GF-D8 (cell line): Measurements from ENCODE around the gene SQSTM1.
"Not testable (repeated sequence)": the region's sequence is repeated elsewhere in the genome, so short reads cannot be mapped to it uniquely, and the experiment has no call there.

Experiments
- DNase-seq: peaks from one replicate; lab custom pipeline; 2025; lab: John Stamatoyannopoulos, UW

The SQSTM1 gene

DNA sequence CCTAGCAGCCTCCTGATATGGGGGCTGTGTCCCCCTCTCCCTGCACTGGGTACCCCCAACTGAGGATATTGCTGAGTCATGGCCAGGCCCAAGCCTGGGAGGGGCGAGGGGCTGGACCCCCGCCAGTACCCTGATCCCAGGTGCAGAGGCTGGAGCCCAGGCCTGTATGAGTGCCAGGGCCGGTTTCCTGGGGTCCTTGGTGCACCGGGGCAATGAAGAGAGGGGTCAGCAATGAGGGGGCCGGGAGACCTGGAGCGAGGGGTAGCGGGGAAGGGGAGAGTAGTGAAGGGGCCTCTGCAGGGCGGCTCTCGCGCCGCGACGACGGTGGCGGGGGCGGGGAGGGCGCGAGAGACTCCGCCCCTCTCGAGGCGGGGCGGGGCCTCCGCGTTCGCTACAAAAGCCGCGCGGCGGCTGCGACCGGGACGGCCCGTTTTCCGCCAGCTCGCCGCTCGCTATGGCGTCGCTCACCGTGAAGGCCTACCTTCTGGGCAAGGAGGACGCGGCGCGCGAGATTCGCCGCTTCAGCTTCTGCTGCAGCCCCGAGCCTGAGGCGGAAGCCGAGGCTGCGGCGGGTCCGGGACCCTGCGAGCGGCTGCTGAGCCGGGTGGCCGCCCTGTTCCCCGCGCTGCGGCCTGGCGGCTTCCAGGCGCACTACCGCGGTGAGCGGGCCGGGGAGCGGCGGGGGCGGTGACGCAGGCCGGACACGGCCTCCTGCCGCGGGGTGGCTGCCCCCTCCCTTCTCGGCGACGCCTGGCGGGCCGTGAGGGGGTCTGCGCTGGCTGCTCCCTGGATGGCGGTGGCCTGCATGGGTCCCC is at the start of gene SQSTM1:
SQSTM1 (plus strand) TSS at position 423 of the 815 bp plus-strand sequence; CDS start at position 455, 32 bp downstream.
- peak; percentile 21 for DNase-seq

DNA sequence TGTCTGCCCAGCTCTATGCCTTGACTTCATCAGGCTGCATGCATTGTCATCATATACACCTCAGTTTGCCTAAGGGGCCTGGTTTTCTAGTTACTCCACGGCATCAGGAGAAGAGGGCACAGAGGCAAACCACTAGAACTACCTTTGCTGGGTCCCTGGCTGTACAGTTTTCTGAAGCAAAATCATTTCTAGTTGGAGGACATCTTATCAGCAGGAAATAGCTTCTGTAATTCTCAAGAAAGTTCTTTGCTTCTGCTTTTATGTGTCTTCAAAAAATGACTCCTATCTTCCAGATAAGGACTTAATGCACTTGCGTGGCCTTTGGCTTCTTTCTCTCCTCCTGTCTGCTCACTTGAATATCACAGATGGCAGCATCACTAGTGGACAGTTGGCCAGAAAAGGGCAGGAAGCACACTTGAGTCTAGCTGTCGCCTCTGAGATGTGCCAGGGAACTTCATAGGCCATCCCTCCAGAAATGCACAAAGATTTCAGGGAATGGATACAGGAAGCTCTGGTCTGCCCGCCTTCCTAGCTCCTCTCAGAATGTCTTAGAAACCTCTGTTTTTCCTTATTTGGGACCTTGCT is 49.3 kb upstream of the SQSTM1 start:
- DNase-seq = peak; percentile 58

DNA sequence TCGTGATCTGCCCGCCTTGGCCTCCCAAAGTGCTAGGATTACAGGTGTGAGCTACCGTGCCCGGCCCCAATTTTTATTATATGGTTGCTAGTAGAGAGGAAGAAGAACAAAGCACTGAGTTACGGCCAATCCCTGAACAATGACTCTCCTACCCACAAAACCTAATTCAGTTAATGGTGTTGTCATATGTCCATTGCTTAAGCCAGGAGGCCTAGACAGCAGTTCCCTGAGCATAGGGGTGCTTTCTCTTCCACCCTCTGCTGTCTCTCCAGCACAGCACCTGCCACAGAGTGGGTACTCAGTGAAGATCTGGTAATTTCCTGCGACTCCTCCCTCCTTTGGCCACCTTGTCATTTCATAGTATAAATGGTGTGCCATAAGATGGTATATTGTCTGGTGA is 48.4 kb upstream of the SQSTM1 start:
- DNase-seq = peak; percentile 84

DNA sequence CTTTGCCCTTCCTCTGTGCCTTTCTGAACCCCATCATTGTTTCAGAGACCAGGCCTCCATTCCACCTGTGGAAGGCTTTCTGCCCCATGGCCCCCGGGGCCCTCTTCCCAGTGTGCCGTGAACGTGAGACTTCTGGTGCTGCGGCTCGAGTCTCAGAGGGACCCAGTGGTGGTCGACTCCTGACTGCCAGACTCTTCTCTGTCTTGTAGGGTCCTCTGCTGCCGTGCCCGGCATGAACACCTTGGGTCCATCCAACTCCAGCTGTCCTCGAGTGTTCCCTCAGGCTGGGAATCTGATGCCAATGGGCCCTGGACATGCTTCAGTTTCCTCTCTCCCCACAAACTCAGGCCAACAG is 47.0 kb upstream of the SQSTM1 start:
- DNase-seq = no peak

DNA sequence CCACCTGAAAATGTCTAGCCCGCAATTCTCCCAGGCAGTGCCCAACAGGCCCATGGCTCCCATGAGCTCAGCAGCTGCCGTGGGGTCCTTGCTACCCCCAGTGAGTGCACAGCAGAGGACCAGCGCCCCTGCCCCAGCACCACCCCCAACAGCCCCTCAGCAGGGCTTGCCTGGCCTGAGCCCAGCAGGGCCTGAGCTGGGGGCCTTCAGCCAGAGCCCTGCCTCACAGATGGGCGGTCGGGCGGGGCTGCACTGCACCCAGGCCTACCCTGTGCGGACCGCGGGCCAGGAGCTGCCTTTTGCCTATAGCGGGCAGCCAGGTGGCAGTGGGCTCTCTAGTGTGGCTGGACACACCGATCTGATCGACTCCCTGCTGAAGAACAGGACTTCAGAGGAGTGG is 46.3 kb upstream of the SQSTM1 start:
- DNase-seq = no peak

DNA sequence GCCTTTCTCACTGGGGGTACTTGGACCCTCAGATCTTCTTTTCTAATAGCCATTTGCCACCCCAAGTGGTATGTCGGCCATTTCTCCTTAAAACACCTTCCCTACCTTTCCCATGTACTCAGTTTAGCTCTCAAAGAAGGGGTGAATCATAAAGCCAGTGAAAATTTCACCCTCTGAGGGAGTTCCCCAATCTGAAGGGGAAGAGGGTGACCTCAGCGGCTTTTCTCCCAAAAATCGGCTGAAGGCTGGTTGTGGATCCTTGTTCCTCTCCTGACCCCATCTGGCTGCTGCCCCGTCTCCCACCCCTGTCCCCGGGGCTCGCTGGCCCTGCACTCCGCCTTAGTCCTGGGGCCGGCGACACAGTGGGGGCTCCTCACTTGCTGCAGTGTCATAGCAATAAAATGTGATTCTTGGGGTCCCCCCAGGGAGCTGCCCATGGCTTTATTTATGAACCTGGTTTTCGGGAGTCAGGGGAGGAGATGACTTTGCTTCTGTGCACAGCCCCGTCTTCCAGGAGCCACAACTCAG is 44.2 kb upstream of the SQSTM1 start:
- DNase-seq = no peak

DNA sequence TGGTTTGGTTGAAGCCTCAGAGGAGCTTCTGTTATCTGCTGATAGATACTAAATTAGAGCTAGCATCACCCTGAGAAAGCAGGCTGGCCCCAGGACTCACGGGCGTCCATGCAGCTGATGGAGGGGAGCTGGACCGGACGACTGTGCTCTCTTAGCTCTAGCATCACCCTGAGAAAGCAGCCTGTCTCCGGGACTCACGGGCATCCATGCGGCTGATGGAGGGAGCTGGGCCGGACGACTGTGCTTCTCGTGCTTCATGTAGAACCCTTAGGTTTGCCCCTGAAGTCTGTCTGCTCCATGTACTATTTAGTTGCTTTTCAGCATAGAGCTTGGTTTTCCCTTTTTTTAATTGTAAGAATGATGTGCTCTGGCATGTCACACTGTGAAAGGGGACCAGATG is 43.2 kb upstream of the SQSTM1 start:
- DNase-seq = no peak

DNA sequence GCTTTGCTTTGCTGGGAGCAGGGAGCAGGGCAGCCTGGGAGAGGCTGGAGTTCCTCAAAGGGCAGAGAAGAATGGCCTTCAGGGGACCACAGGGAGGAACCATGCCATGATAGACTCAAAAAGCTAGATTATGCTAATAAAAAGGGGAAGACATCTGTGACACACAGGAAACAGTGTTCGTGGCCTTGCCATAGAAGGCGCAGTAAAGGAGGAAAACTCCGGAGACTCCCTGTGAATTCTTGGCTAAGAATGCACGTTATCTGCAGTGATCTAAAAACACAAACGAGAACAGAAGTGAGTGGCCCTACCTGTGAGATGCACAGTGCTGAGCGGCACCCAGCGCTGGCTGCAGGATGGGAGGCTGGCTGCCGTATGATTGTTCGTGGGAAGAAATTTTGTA is 42.8 kb upstream of the SQSTM1 start:
- DNase-seq = peak; percentile 58

DNA sequence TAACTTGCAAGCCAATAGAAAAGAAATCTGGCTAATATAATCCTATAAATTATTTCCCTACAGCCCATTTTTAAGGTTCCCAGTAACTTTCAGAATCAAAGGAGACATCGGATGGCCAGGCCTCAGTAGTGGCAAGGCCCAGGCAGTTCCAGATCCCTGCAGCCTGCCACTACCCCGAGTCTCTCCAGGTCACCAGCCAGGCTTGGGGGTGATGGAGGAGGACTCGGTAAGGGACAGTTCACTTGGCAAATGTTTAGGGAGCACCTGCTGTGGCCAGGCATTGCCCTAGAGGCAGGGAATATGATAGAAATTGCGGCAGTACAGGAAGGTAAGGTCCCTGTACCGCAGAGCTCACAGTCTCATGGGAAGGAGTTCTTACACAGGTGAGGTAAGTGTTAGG is 42.1 kb upstream of the SQSTM1 start:
- DNase-seq = no peak

DNA sequence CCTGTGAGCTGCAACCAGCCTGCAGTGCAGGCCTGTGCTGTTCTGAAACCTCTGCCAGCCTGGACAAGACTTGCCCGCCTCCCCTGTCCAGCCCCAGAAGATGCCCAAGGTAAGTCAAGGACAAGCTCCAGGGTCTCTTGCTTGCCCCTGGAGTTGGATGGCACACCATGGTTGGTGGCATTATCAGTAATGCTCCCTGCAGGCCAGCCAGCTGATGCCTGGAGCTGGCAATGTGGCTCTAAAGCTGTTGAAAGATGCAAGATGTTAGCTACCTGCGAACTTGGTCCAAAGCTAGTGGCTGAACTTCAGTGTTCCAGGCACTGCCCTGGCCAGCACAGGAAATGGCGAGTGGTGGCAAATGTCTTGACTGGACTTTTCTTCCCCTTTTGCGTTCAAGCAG is 40.9 kb upstream of the SQSTM1 start:
- no peak for DNase-seq

DNA sequence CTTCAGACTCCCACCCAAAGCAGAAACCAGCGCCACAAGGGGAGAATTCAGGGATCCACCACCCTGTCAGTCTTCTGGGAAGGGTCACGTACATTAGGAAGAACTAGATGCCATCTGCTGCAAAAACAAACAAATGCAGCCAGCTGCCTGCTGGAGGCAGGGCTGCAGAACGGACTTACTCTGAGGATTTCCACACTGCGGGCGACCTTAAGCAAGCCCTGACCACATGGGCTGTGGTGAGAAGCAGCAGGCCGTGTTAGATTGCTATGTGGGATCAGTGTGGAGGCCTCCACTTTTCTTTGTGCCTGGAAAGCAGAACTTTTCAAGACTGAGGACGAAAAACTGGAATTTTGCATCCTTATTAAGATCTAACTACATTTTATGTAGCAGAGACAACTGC is 40.3 kb upstream of the SQSTM1 start:
- DNase-seq = peak; percentile 90

DNA sequence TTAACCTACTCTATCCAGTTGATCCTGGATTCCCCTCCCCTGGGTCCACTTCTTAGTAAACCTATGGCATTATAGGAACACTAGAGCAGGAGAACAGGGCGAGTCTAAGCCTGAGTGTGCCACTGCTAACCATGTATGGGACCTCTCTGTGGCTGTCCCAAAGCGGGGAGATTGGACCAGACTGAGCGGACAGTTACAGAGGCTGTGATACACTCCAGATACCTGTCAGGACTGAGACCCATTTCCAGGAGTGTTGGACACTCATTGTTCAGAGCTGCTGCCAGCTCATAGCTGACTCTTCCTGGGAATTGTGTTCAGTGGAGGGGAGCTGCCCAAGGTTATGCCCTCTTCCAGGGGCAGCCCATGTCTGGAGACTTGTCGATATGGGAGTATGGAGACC is 38.9 kb upstream of the SQSTM1 start:
- DNase-seq = no peak

DNA sequence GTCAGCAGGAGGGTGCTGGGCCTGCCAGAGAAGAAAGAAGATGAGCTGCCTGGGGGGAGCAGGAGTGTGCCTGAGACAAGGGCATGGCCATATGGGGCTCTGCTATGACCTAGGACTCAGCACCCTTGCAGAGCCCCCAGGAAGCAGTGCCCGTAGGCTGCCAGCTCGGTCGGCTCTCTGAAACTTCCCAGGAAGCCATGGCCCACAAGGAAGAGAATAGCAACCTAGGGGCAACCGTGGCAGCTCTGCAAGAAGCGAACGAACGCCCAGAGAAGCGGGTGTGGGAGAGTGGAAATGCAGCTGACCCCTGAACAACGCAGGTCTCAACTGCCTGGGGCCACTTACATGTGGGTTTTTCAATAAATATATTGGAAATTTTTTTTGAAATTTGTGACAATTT is 37.6 kb upstream of the SQSTM1 start:
- no peak for DNase-seq

DNA sequence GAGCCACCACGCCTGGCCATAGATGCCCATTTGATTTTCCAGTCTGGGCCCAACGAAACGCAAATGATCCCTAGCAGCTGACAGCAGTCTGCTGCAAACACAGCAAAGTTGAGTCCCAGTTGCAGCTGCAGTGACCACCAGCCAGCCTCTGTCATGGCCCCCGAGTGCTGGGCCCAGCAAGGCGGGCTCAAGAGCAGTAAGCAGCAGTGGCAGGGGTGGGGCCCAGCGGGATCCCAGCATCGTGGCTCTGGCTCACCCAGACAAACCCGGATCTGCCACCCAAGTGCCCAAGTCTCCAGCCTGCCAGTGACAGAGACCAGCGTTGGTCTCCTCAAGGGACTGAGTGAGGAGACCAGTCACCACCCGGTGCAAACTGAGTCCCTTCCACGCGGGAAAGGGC is 33.8 kb upstream of the SQSTM1 start:
- no peak for DNase-seq

DNA sequence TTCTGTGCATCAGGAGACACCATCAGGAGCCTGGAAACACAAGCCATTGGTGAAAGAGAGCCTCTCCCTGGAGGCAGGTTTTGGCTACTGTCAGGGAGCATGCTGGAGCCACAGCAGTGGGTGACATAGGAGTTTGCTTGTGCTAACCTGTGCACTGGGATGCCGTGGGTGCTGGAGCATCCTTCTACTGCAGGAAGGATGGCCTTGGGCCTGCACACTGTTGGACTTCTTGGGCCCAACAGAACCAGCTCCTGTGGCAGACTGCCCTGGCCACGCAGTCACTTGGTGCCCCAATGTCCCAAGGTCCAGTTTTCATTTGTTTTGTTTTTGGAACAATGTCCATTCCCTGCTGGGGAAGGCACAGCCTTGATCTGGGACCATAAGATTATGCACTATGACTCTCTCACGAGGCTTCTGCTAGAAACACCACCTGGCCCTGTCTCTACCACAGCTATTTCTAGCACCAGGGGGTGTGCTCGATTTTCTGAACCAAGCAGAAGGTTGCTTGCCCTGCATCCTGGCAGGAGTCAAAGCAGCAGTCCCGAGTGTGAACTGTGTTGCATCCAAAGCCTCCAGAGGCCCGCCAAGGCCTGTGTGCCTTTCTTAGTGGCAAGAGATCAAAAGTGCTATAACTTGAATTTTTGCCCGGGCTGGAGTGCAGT is 32.4 kb upstream of the SQSTM1 start:
- DNase-seq = no peak

DNA sequence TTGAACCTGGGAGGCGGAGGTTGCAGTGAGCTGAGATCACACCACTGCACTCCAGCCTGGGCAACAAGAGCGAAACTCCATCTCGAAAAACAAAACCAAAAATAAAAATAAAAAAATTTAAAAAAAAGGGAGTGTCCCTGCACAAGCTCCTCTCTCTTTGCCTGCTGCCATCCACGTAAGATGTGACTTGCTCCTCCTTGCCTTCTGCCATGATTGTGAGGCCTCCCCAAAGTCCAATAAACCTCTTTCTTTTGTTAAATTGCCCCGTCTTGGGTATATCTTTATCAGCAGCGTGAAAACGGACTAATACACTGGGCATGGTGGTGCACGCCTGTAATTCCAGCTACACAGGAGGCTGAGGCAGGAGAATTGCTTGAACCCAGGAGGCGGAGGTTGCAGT is 31.4 kb upstream of the SQSTM1 start:
- DNase-seq = not testable (repeated sequence)

DNA sequence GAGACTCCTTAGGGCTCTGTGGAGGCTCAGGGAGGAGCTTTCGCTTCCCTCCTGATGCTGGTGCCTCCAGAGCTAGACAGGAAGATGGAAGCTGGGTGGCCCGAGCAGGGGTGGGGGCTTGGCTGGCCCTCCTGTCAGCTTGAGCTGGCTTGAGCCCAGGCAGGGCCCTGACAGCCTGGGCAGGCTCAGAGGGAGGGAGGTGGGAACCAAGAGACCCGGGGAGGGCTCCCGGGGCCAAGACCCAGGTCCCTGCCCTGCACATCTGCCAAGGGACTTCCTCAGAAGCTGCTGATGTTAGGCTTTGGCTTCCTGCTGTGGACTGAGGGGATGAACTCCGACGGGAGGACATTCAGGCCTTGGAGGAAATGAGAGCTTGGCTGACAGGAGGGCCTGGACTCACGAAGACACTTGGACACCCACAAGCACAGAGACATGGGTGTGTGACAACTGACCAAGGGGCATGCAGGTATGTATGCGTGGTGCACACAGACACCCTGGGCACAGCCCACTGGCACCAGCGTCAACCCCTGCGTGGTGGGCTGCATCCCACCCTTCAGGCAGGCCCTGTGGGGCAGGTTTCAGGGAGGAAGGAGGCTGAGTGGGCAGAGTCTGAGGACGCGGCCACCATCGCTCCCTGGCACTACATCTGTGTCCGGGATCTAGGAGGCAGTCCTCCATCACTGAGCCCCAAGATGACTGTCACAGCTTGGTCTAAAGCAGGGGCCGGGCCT is 28.7 kb upstream of the SQSTM1 start:
- no peak for DNase-seq

DNA sequence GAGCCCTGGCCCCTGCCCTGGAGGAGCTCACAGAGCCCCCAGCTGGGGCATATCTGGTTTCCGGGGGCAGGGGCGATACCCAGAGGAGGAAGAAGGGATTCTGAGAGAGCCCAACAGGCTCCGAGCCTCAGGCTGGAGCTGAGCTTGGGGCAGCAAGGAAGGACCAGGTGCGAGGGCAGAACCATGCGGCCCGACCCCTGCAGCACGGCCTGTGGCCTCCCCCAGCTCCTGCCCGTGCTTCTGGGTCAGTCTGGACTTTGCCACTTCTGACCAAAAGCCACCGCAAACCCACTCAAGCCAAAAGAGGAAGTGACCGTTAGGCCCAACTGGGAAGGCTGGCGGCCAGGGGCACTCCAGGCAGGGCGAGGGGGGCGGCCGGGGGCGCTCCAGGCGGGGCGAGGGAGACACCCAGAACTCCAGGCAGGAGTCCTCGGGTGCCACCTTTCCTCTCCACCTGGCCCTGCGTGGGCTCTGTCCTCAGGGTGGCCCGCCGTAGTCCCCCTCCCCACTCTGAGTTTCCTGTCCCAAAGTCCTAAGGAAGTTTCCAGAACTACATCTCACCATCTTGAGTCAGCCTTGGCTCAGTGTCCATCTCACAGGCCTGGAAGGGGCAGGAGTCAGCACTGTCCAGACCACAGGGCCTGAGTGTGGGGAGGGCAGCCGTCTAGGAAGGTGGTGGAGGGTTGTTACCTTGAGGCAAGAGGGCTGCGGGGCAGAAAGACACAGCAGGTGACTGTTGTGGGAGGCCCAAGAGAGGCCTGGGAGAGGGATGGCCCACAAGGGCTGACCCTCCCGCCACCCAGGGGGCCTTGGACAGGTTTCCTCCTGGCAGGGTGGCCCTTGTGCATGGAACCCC is 27.9 kb upstream of the SQSTM1 start:
- DNase-seq = no peak

DNA sequence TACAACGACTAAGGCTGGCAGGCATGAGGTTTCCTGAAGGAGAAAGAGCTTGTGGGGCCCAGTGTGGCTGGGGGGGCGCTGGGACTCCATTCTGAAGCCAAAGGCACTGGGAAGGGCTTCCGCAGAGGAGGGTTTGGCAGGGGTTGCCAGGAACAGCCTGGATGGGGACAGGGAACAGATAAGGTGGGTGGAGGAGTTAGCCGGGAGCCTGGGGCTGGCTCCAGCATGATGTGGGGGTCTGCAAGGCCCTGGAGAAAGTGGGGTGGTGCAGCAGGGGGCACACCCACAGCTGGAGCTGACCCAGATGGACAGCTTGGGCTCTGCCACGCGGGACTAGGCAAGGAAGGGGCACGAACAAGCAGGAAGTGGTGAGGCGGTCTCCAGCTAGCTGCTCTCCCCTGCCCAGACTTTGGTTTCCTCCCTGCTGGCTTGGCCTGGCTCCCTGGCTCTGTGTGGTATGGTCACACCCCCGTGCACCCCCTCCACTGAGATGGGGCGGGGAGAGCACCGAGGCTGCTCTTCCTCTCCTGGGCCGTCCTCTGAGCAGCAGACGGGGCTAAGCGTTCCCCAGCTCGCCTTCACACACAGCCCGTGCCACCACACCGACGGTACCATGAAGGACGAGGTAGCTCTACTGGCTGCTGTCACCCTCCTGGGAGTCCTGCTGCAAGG is 27.1 kb upstream of the SQSTM1 start, which contains the start of gene LTC4S:
LTC4S (plus strand) TSS at position 519 of the 672 bp plus-strand sequence; CDS start at position 614, 95 bp downstream.
- peak; percentile 93 for DNase-seq

DNA sequence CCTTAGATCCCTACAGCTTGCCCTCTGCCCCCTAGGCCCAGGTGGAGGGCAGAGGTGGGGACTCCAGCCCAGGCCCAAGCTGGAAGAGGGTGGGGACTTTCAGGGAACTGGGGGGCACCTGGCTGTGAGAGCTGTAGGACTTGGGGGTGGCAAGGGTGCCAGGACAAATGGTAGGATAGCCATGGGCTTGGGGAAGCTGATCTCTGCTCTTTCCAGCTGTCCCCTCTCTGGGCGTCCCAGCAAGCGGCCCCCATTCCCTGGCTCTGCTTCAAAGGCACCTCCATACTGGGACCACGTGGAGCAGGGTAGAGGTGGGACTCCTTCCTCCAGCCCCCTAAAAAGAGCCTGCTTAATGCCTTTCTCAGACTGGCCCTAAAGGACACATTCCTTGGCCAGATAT is 26.5 kb upstream of the SQSTM1 start:
- no peak for DNase-seq

DNA sequence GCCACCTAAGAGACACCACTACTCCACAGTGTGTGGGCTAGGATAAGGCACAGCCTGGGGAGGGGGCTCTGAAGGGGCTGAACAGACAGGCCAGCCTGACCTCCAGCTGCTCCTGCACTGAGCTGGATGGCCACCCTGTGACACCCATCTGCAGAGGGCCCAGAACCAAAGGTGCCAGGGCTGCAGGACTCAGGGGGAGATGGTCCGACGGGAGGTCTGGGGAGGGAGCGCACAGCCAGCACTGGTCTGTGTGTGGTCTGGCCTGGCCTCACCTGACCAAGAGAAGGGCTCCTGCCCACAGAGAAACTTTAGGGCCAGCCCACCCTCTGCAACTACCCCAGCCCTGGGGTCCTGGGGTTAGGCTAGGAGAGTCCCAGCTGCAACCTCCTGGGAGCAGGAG is 26.1 kb upstream of the SQSTM1 start:
- no peak for DNase-seq
